Neural cell (in vitro differentiated cells): ENCODE measurements around the gene SGO2. TPM values are rescaled to one million over a fixed set of nuclear protein-coding genes. Genes with fewer than 3 reads are reported as not detected.

Experiments used
- H2AFZ ChIP-seq: fragments of 200-600, 300-800 bp; sonication (generic), shearing (Covaris generic); 2 replicates; pipeline ENCODE4 v1.6.0; 2014; ENCODE audit warnings: low read depth, mild to moderate bottlenecking, antibody characterized with exemption, low read length, moderate library complexity
- H3F3A ChIP-seq: fragments of 200-600 bp; shearing (Covaris generic); 2 replicates; pipeline ENCODE4 v1.6.1; 2016; ENCODE audit warnings: mild to moderate bottlenecking, moderate library complexity, mixed read lengths, antibody characterized with exemption, low read length; ENCODE audit not compliant: insufficient read depth, poor library complexity, severe bottlenecking
- H3K27ac ChIP-seq: fragments of 200-600, 300-800 bp; sonication (generic), shearing (Covaris generic); 2 replicates; pipeline ENCODE4 v1.5.1; 2014; ENCODE audit warnings: mild to moderate bottlenecking, low read length, moderate library complexity
- H3K27me3 ChIP-seq: fragments of 300-800, 200-600 bp; sonication (generic), shearing (Covaris generic); 2 replicates; pipeline ENCODE4 v1.6.0; 2014; ENCODE audit warnings: mild to moderate bottlenecking, low read depth, low read length, moderate library complexity; ENCODE audit not compliant: insufficient read depth
- H3K36me3 ChIP-seq: fragments of 300-800, 200-600 bp; sonication (generic), shearing (Covaris generic); 2 replicates; pipeline ENCODE4 v1.5.1; 2014; ENCODE audit warnings: mild to moderate bottlenecking, antibody characterized with exemption, low read length, moderate library complexity; ENCODE audit not compliant: insufficient read depth
- H3K4me2 ChIP-seq: fragments of 300-800, 200-600 bp; sonication (generic), shearing (Covaris generic); 2 replicates; pipeline ENCODE4 v1.6.0; 2014; ENCODE audit warnings: mild to moderate bottlenecking, low read length
- H3K4me3 ChIP-seq: fragments of 300-800, 200-600 bp; sonication (generic), shearing (Covaris generic); 2 replicates; pipeline ENCODE4 v1.5.1; 2014; ENCODE audit warnings: mild to moderate bottlenecking, low read length, moderate library complexity
- H3K79me2 ChIP-seq: fragments of 200-600 bp; shearing (Covaris generic); replicated peaks from 2 replicates; pipeline ENCODE4 v1.6.0; 2014; ENCODE audit warnings: mild to moderate bottlenecking, low read length, moderate library complexity; ENCODE audit not compliant: insufficient read depth
- H3K9ac ChIP-seq: fragments of 300-800, 200-600 bp; sonication (generic), shearing (Covaris generic); 2 replicates; pipeline ENCODE4 v1.6.1; 2016; ENCODE audit warnings: mild to moderate bottlenecking, low read length, mixed read lengths
- H3K9me2 ChIP-seq: fragments of 200-600 bp; shearing (Covaris generic); 2 replicates; pipeline ENCODE4 v1.6.1; 2016; ENCODE audit warnings: mild to moderate bottlenecking, low read length, mixed read lengths; ENCODE audit not compliant: insufficient read depth
- H3K9me3 ChIP-seq: fragments of 200-600, 300-800 bp; sonication (generic), shearing (Covaris generic); 2 replicates; pipeline ENCODE4 v1.6.1; 2016; ENCODE audit warnings: mild to moderate bottlenecking, mixed run types, low read length, moderate library complexity, mixed read lengths
- H4K20me1 ChIP-seq: fragments of 200-600 bp; shearing (Covaris generic); 2 replicates; pipeline ENCODE4 v1.6.1; 2016; ENCODE audit warnings: mild to moderate bottlenecking, mixed run types; ENCODE audit not compliant: insufficient read depth
- EP300 ChIP-seq: fragments of 450-650 bp; conservative IDR thresholded peaks from 2 replicates; pipeline ENCODE4 v1.6.1; 2014; ENCODE audit warnings: antibody characterized with exemption, mild to moderate bottlenecking, moderate library complexity; ENCODE audit not compliant: poor library complexity, severe bottlenecking
- EZH2 ChIP-seq: fragments of 200-600, 300-800 bp; shearing (Covaris generic), sonication (generic); IDR thresholded peaks from 2 replicates; pipeline ENCODE4 v1.6.1; 2014; ENCODE audit warnings: antibody characterized with exemption, low read length, borderline replicate concordance, mild to moderate bottlenecking; ENCODE audit not compliant: insufficient read depth, poor library complexity, severe bottlenecking
- MXI1 ChIP-seq: fragments of 450-650 bp; conservative IDR thresholded peaks from 2 replicates; pipeline ENCODE4 v1.6.1; 2014; ENCODE audit warnings: antibody characterized with exemption, mild to moderate bottlenecking; ENCODE audit not compliant: poor library complexity, severe bottlenecking
- POLR2AphosphoS5 ChIP-seq: IDR thresholded peaks from 2 replicates; pipeline ENCODE4 v1.6.1; 2012
- RAD21 ChIP-seq: fragments of 450-650 bp; conservative IDR thresholded peaks from 2 replicates; pipeline ENCODE4 v1.6.1; 2014; ENCODE audit warnings: antibody characterized with exemption, mild to moderate bottlenecking, moderate library complexity
- REST ChIP-seq: IDR thresholded peaks from 2 replicates; pipeline ENCODE4 v1.6.1; 2012; ENCODE audit warnings: borderline replicate concordance
- SMC3 ChIP-seq: fragments of 450-650 bp; conservative IDR thresholded peaks from 2 replicates; pipeline ENCODE4 v1.6.1; 2014; ENCODE audit warnings: antibody characterized with exemption, mild to moderate bottlenecking, moderate library complexity; ENCODE audit not compliant: poor library complexity
- TAF1 ChIP-seq: IDR thresholded peaks from 2 replicates; pipeline ENCODE4 v1.6.1; 2012; ENCODE audit warnings: low read depth
- polyA plus RNA-seq: library from polyadenylated mRNA; depleted of rRNA; stranded (reverse); fragments of >200 nt; gene quantifications from 2 replicates; pipeline ENCODE4 v1.2.3, GENCODE V29; 2014
- TF ChIP-seq, protein P1 (sequence below): fragments of 450-650 bp; IDR thresholded peaks from 2 replicates; pipeline ENCODE4 v1.5.1; 2014; ENCODE audit warnings: antibody characterized with exemption, mild to moderate bottlenecking, moderate library complexity; ENCODE audit not compliant: poor library complexity, severe bottlenecking

SGO2 gene
- polyA plus RNA-seq, 1 donor from 2014 or later: 0.73 TPM

DNA sequence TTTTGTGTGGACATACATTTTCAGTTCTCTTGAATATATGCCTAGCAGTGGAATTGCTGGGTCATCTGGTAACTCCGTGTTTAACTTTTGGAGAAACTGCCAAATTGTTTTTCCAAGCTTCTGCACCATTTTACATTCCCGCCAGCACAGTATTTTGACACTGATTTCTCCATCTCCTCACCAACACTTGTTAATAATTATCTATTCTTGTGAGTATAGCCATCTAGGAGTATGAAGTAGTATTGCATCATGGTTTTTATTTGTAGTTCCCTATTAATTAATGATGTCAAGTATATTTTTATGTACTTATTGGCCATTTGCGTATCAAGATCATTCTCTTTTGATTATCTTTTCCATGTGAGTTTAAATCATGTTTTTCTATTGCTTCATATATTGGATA lies 41.9 kb downstream of the SGO2 start:
- Histone ChIP-seq H3K4me3 (no peak overlapping the region), H3K27me3 (no peaks in the 10 kb centered on the region), H3K79me2 (no peaks in the 10 kb centered on the region), H3F3A (no peaks in the 10 kb centered on the region), H3K9me3 (no peaks in the 10 kb centered on the region), H3K36me3 (no peaks in the 10 kb centered on the region), H3K9me2 (no peaks in the 10 kb centered on the region), H3K27ac (no peak overlapping the region), H2AFZ (no peak overlapping the region), H3K9ac (no peak overlapping the region), H4K20me1 (no peaks in the 10 kb centered on the region), H3K4me2 (no peak overlapping the region)
- no peak for TF ChIP-seq POLR2AphosphoS5
- no peak for TF ChIP-seq REST

- TF ChIP-seq EZH2 (no peak), POLR2AphosphoS5 (no peak), EP300 (no peak), TAF1 (no peak), SMC3 (no peak), MXI1 (no peak), RAD21 (no peak), REST (no peak)
- TF ChIP-seq, protein P1, sequence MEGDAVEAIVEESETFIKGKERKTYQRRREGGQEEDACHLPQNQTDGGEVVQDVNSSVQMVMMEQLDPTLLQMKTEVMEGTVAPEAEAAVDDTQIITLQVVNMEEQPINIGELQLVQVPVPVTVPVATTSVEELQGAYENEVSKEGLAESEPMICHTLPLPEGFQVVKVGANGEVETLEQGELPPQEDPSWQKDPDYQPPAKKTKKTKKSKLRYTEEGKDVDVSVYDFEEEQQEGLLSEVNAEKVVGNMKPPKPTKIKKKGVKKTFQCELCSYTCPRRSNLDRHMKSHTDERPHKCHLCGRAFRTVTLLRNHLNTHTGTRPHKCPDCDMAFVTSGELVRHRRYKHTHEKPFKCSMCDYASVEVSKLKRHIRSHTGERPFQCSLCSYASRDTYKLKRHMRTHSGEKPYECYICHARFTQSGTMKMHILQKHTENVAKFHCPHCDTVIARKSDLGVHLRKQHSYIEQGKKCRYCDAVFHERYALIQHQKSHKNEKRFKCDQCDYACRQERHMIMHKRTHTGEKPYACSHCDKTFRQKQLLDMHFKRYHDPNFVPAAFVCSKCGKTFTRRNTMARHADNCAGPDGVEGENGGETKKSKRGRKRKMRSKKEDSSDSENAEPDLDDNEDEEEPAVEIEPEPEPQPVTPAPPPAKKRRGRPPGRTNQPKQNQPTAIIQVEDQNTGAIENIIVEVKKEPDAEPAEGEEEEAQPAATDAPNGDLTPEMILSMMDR: no peak
- H3F3A ChIP-seq: no peaks in the 10 kb centered on the region
- no peaks in the 10 kb centered on the region for H3K27me3 ChIP-seq
- H3K36me3 ChIP-seq: no peaks in the 10 kb centered on the region
- no peak overlapping the region for H3K27ac ChIP-seq
- no peaks in the 10 kb centered on the region for H4K20me1 ChIP-seq
- no peak overlapping the region for H3K4me2 ChIP-seq
- no peak overlapping the region for H3K4me3 ChIP-seq
- no peak overlapping the region for H3K9ac ChIP-seq
- H3K79me2 ChIP-seq: no peaks in the 10 kb centered on the region
- no peaks in the 10 kb centered on the region for H3K9me2 ChIP-seq
- H2AFZ ChIP-seq: no peak overlapping the region
- H3K9me3 ChIP-seq: no peaks in the 10 kb centered on the region
These were observed 50.0 kb downstream of the SGO2 start for GRCh38 chr2:200575957-200576356.
